Endothelial cell of umbilical vein (primary cell): ENCODE measurements around the gene ANO7. TPM values are rescaled to one million over a fixed set of nuclear protein-coding genes. Genes with fewer than 3 reads are reported as not detected.

Experiments used
- BruUV-seq: library from RNA; stranded (reverse); fragments of 400-500 nt; replicated peaks from 2 replicates; lab custom pipeline; 2021; lab: Mats Ljungman, UMichigan
- CTCF ChIA-PET: fragments of 300-600, 350-600 bp; sonication (Branson Sonifier 250); formaldehyde crosslinking; loops from one replicate; lab custom pipeline; 2021; ENCODE audit warnings: antibody characterized with exemption, inconsistent platforms; lab: Charles Lee
- POLR2A ChIA-PET: fragments of 300-600, 350-600 bp; sonication (Branson Sonifier 250); formaldehyde crosslinking; loops from one replicate; lab custom pipeline; 2021; ENCODE audit warnings: antibody characterized with exemption, inconsistent platforms; lab: Charles Lee
- DNase-seq: peaks from one replicate; pipeline ENCODE4 v3.0.0-alpha.2; 2011; ENCODE audit warnings: low read depth, low spot score
- FAIRE-seq: peaks from 2 replicates; lab custom pipeline; 2011; peaks lifted over from hg19 to GRCh38; lab: Jason Lieb, UNC
- H2AFZ ChIP-seq: 2 replicates; pipeline ENCODE4 v1.6.0; 2012; ENCODE audit warnings: low read depth, low read length, control low read depth, inconsistent platforms
- H3K27ac ChIP-seq: 2 replicates; pipeline ENCODE4 v1.5.1; 2011; ENCODE audit warnings: low read depth, mild to moderate bottlenecking, control low read depth, low read length, moderate library complexity; ENCODE audit not compliant: insufficient read depth
- H3K27me3 ChIP-seq, 2 experiments: 2 replicates each; pipeline versions ENCODE4 v1.6.0 to v1.6.1; 2011; ENCODE audit warnings: low read length in 2 of 2, mixed read lengths in 1 of 2; ENCODE audit not compliant: control insufficient read depth in 2 of 2, insufficient read depth in 2 of 2
- H3K36me3 ChIP-seq, 2 experiments: 2 replicates in 1 of 2; 3 replicates in 1 of 2; pipeline ENCODE4 v1.5.1; 2011; ENCODE audit warnings: low read length in 2 of 2, mild to moderate bottlenecking in 1 of 2, moderate library complexity in 1 of 2; ENCODE audit not compliant: control insufficient read depth in 2 of 2, insufficient read depth in 2 of 2; ENCODE audit errors: extremely low read depth in 1 of 2
- H3K4me1 ChIP-seq: 3 replicates; pipeline ENCODE4 v1.5.1; 2011; ENCODE audit warnings: mild to moderate bottlenecking, low read length; ENCODE audit not compliant: control insufficient read depth, insufficient read depth; ENCODE audit errors: extremely low read depth
- H3K4me2 ChIP-seq: 2 replicates; pipeline ENCODE4 v1.6.1; 2011; ENCODE audit warnings: low read length, control low read depth, mixed read lengths; ENCODE audit not compliant: insufficient read depth
- H3K4me3 ChIP-seq, 3 experiments: fragments of 200-600 bp in 1 of 3; sonication (generic), shearing (Covaris generic) in 1 of 3; replicated peaks in 1 of 3; 2 replicates each; pipeline ENCODE4 v1.5.1; 2011 to 2016; ENCODE audit warnings: control low read depth in 3 of 3, low read length in 3 of 3, mild to moderate bottlenecking in 2 of 3, inconsistent platforms in 1 of 3, low read depth in 1 of 3, moderate library complexity in 1 of 3; ENCODE audit not compliant: insufficient read depth in 1 of 3
- H3K79me2 ChIP-seq: 2 replicates; pipeline ENCODE4 v1.6.0; 2012; ENCODE audit warnings: low read length, inconsistent platforms; ENCODE audit not compliant: control insufficient read depth, insufficient read depth
- H3K9ac ChIP-seq: replicated peaks from 2 replicates; pipeline ENCODE3; 2011; ENCODE audit warnings: low read length, control low read depth; ENCODE audit not compliant: insufficient read depth; ENCODE audit errors: extremely low read depth
- H3K9me1 ChIP-seq: replicated peaks from 3 replicates; pipeline ENCODE4 v1.6.0; 2011; ENCODE audit warnings: mild to moderate bottlenecking, low read length; ENCODE audit not compliant: control insufficient read depth, insufficient read depth; ENCODE audit errors: extremely low read depth
- H3K9me3 ChIP-seq: replicated peaks from 2 replicates; pipeline ENCODE4 v1.5.1; 2012; ENCODE audit warnings: low read length, inconsistent platforms; ENCODE audit not compliant: control insufficient read depth, insufficient read depth
- H4K20me1 ChIP-seq: replicated peaks from 2 replicates; pipeline ENCODE3; 2011; ENCODE audit warnings: mild to moderate bottlenecking, low read length; ENCODE audit not compliant: control insufficient read depth, insufficient read depth; ENCODE audit errors: extremely low read depth
- CTCF ChIP-seq, 2 donors: IDR thresholded peaks; 1 replicate in 1 of 2; 2 replicates in 1 of 2; pipeline ENCODE4 v1.5.1; 2011; ENCODE audit warnings: low read length in 2 of 2, mild to moderate bottlenecking in 2 of 2, moderate library complexity in 2 of 2, control low read depth in 1 of 2, inconsistent platforms in 1 of 2, low read depth in 1 of 2; ENCODE audit not compliant: insufficient read depth in 1 of 2; ENCODE audit errors: extremely low read depth in 1 of 2
- EZH2 ChIP-seq: IDR thresholded peaks from 2 replicates; pipeline ENCODE4 v1.6.1; 2012; ENCODE audit warnings: borderline replicate concordance, low read depth, mild to moderate bottlenecking, moderate library complexity, low read length, inconsistent platforms; ENCODE audit not compliant: severe bottlenecking
- FOS ChIP-seq: IDR thresholded peaks from 2 replicates; pipeline ENCODE4 v1.6.1; 2011; ENCODE audit warnings: mild to moderate bottlenecking, low read length, moderate library complexity, borderline replicate concordance; ENCODE audit not compliant: insufficient read depth
- GATA2 ChIP-seq: IDR thresholded peaks from 2 replicates; pipeline ENCODE4 v1.7.0; 2011; ENCODE audit warnings: low read depth, mild to moderate bottlenecking, moderate library complexity, mixed read lengths, low read length; ENCODE audit not compliant: insufficient read length, insufficient read depth
- JUN ChIP-seq: IDR thresholded peaks from 2 replicates; pipeline ENCODE4 v1.6.1; 2011; ENCODE audit warnings: borderline replicate concordance, low read depth; ENCODE audit not compliant: insufficient read length, insufficient read depth
- MYC ChIP-seq: IDR thresholded peaks from one replicate; pipeline ENCODE4 v1.6.1; 2011; ENCODE audit warnings: mild to moderate bottlenecking, low read depth, low read length
- POLR2A ChIP-seq: IDR thresholded peaks from 2 replicates; pipeline ENCODE4 v1.6.1; 2012; ENCODE audit warnings: low read depth, mild to moderate bottlenecking, control low read depth, low read length
- POLR2AphosphoS5 ChIP-seq: IDR thresholded peaks from 2 replicates; pipeline ENCODE4 v1.6.1; 2012; ENCODE audit warnings: low read depth, mild to moderate bottlenecking, control low read depth, low read length, moderate library complexity; ENCODE audit not compliant: insufficient read depth
- dilution Hi-C: fragments of 300-500 bp; cut with MboI; formaldehyde crosslinking; loops from one replicate; pipeline ENCODE4 v1.15.0; 2019; ENCODE audit warnings: low sequenced_read_pairs; ENCODE audit not compliant: extremely low pct_ligation_motif_present
- intact Hi-C: fragments of 100-400 bp; cut with micrococcal nuclease; formaldehyde crosslinking; loops from one replicate; pipeline ENCODE4 v1.10.0; 2022
- polyA plus RNA-seq, 4 experiments: library from polyadenylated mRNA; depleted of rRNA in 3 of 4; stranded (reverse) in 3 of 4; unstranded in 1 of 4; fragments of >200 nt; gene quantifications; 2 replicates each; pipeline versions ENCODE4 v1.2.1 to v1.2.3, GENCODE V29; 2011 to 2012; ENCODE audit warnings: missing spikeins in 1 of 4
- total RNA-seq: library from RNA; stranded (reverse); gene quantifications from 2 replicates; pipeline ENCODE4 v1.2.3, GENCODE V29; 2021
- TF ChIP-seq, protein P1 (sequence below): IDR thresholded peaks from 2 replicates; pipeline ENCODE4 v1.6.1; 2011; ENCODE audit not compliant: insufficient read depth, insufficient read length

The ANO7 gene
- total and polyA plus RNA-seq, 2 donors (not counting 3 experiments of a cell fraction or from before 2014, with no cell fraction given), result 0.81 to 2.5 TPM

GRCh38 chr2:241204010-241204384, 15.5 kb downstream of the ANO7 start:
- H2AFZ ChIP-seq, result no peak overlapping the region
- H4K20me1 ChIP-seq, result no peaks in the 10 kb centered on the region
- POLR2A ChIA-PET, result no interaction called here
- H3K4me2 ChIP-seq, result no peak overlapping the region
- H3K9me3 ChIP-seq, result no peaks in the 10 kb centered on the region
- H3K4me3 ChIP-seq, result no peak overlapping the region
- DNase-seq, result no peak
- H3K9me1 ChIP-seq, result no peaks in the 10 kb centered on the region
- CTCF ChIA-PET, result no interaction called here
- no TSS peak for BruUV-seq
- H3K27ac ChIP-seq, result no peak overlapping the region
- H3K36me3 ChIP-seq, result no peaks in the 10 kb centered on the region
- no peaks in the 10 kb centered on the region for H3K4me1 ChIP-seq
- no peaks in the 10 kb centered on the region for H3K79me2 ChIP-seq
- no peak for FAIRE-seq
- dilution Hi-C loops (no loop called here), intact Hi-C loops (no loop called here)
- no peaks in the 10 kb centered on the region for H3K27me3 ChIP-seq
- TF ChIP-seq, protein P1, sequence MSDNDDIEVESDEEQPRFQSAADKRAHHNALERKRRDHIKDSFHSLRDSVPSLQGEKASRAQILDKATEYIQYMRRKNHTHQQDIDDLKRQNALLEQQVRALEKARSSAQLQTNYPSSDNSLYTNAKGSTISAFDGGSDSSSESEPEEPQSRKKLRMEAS, result no peak
- no peak for TF ChIP-seq EZH2
- TF ChIP-seq CTCF (IDR thresholded peaks at IDR 0.05; ENCODE audit: extremely low read depth in 1 of 2, insufficient read depth in 1 of 2, low read depth in 1 of 2, low read length in 2 of 2), result no peak
- no peak for TF ChIP-seq POLR2AphosphoS5
- TF ChIP-seq GATA2, result no peak
- no peak for TF ChIP-seq FOS
- TF ChIP-seq MYC, result no peak
- TF ChIP-seq JUN, result no peak
- no peak for TF ChIP-seq POLR2A
- H3K9ac ChIP-seq, result no peak overlapping the region
